GM23248 (cell line): ENCODE data around the gene LAMA3.

Source experiments
- EZH2 ChIP-seq: fragments of 200-600 bp; sonication (generic); IDR thresholded peaks from 2 replicates; pipeline ENCODE4 v1.6.1; 2018; ENCODE audit warnings: antibody characterized with exemption, mild to moderate bottlenecking; ENCODE audit not compliant: insufficient read depth, poor library complexity, severe bottlenecking
- EZH2phosphoT487 ChIP-seq: fragments of 200-600 bp; sonication (generic); IDR thresholded peaks from 2 replicates; pipeline ENCODE4 v1.6.1; 2018; ENCODE audit warnings: antibody characterized with exemption, moderate library complexity, mild to moderate bottlenecking, low read depth; ENCODE audit not compliant: insufficient read depth

GRCh38 chr18:23981369-23981980 lies 292.2 kb downstream of the LAMA3 start:
- no peak for TF ChIP-seq EZH2
- TF ChIP-seq EZH2phosphoT487, result no peak
